ENCODE measurements around the gene SH3TC1. TPM values are rescaled to one million over a fixed set of nuclear protein-coding genes. Genes with fewer than 3 reads are reported as not detected.

Gene SH3TC1
- polyA plus RNA-seq, 2 of the 4 experiments (the other 2 are of a cell fraction), result 2.8 to 7.4 TPM

GRCh38 chr4:8164687-8165086 lies 34.4 kb upstream of the SH3TC1 start:
- CTCF ChIA-PET, result no interaction called here
- no peak for TF ChIP-seq BHLHE40 (IDR thresholded peaks at IDR 0.05; ENCODE audit: low read depth, low read length)
- TF ChIP-seq ZNF302 (CRISPR knock-in tag; IDR thresholded peaks at IDR 0.05), result no peak
- no peak for TF ChIP-seq JUNB (IDR thresholded peaks at IDR 0.05)
- no peak for TF ChIP-seq SREBF2 (IDR thresholded peaks at IDR 0.05)
- no peak for TF ChIP-seq SMC3 (IDR thresholded peaks at IDR 0.05)
- TF ChIP-seq JUN (IDR thresholded peaks at IDR 0.05), result no peak

GRCh38 chr4:8165374-8165896 lies 33.7 kb upstream of the SH3TC1 start:
- no peak overlapping the region for H3K4me3 ChIP-seq
- no peak for FAIRE-seq
- ChIA-PET CTCF (no interaction called here), POLR2A (no interaction called here)
- 16% methylated on average over 4 of the region's 6 CpGs for WGBS (ENCODE audit: missing lambda C conversion rate)
- peaks cover 8% of the 10 kb centered on the region for H3K9me3 ChIP-seq
- H3K4me2 ChIP-seq, result no peak overlapping the region
- no peaks in the 10 kb centered on the region for H3K4me1 ChIP-seq
- H3K27ac ChIP-seq, result no peak overlapping the region
- TF ChIP-seq FOSB (CRISPR knock-in tag; IDR thresholded peaks at IDR 0.05), result no peak
- TF ChIP-seq MAFK (IDR thresholded peaks at IDR 0.05; ENCODE audit: partially characterized antibody), result no peak
- no peak for ATAC-seq
- DNase-seq (ENCODE audit: low read depth in 1 of 2, low spot score in 1 of 2), result no peak

More at GRCh38 chr4:8164687-8165086, 34.4 kb upstream of the SH3TC1 start:
- H3K4me1 ChIP-seq, result no peaks in the 10 kb centered on the region
- H3K4me3 ChIP-seq, result no peak overlapping the region
- POLR2A ChIA-PET, result no interaction called here
- H3K9me3 ChIP-seq, result peaks cover 8% of the 10 kb centered on the region
- H3K27ac ChIP-seq, result no peak overlapping the region
- ATAC-seq, result no peak
- FAIRE-seq, result no peak
- 77% methylated on average over 10 of the region's 10 CpGs for WGBS (ENCODE audit: missing lambda C conversion rate)
- H3K4me2 ChIP-seq, result no peak overlapping the region
- no peak for DNase-seq (ENCODE audit: low read depth in 1 of 2, low spot score in 1 of 2)

- WGBS (ENCODE audit: missing lambda C conversion rate), result 9% methylated on average over 2 of the region's 2 CpGs
- Histone ChIP-seq H3K4me1 (no peaks in the 10 kb centered on the region), H3K4me2 (no peak overlapping the region), H3K27ac (no peak overlapping the region), H3K9me3 (peaks cover 8% of the 10 kb centered on the region), H3K4me3 (no peak overlapping the region)
- DNase-seq (ENCODE audit: low read depth in 1 of 2, low spot score in 1 of 2) (no peak), FAIRE-seq (no peak), ATAC-seq (no peak)
- ChIA-PET CTCF (interaction anchor here (0.8 kb wide), 1 partner anchor 9 kb away, joined by 4 read pairs; no protein-coding TSS in a partner anchor), POLR2A (interaction anchor here (0.5 kb wide), 1 partner anchor 63 kb away, joined by 3 read pairs; no protein-coding TSS in a partner anchor)
- TF ChIP-seq SREBF2 (IDR thresholded peaks at IDR 0.05), result no peak
- TF ChIP-seq HDAC2 (IDR thresholded peaks at IDR 0.05), result no peak
- TF ChIP-seq PBX3 (IDR thresholded peaks at IDR 0.05), result no peak
- no peak for TF ChIP-seq ZNF302 (CRISPR knock-in tag; IDR thresholded peaks at IDR 0.05)
- no peak for TF ChIP-seq CBX8 (IDR thresholded peaks at IDR 0.05)
- TF ChIP-seq HOXB13 (CRISPR knock-in tag; IDR thresholded peaks at IDR 0.05; ENCODE audit: low read depth), result no peak
- TF ChIP-seq KDM5A (IDR thresholded peaks at IDR 0.05), result no peak
- no peak for TF ChIP-seq CTCF (IDR thresholded peaks at IDR 0.05)
- TF ChIP-seq HES2 (IDR thresholded peaks at IDR 0.05), result no peak
Observed at GRCh38 chr4:8167291-8167690, 31.8 kb upstream of the SH3TC1 start.

- 7% methylated on average over 2 of the region's 2 CpGs for WGBS (ENCODE audit: missing lambda C conversion rate)
- ChIA-PET CTCF (interaction anchor here (0.8 to 1.6 kb wide), 3 partner anchors 9 to 31 kb away, joined by 4 read pairs; partner anchors contain the start of gene SH3TC1), POLR2A (no interaction called here)
- Histone ChIP-seq H3K9me3 (peaks cover 8% of the 10 kb centered on the region), H3K4me1 (no peaks in the 10 kb centered on the region), H3K4me3 (no peak overlapping the region), H3K27ac (no peak overlapping the region), H3K4me2 (no peak overlapping the region)
- TF ChIP-seq NPAS2 (CRISPR knock-in tag; IDR thresholded peaks at IDR 0.05; ENCODE audit: borderline replicate concordance), result no peak
- no peak for TF ChIP-seq HES2 (IDR thresholded peaks at IDR 0.05)
- no peak for TF ChIP-seq CTCF (IDR thresholded peaks at IDR 0.05)
- no peak for FAIRE-seq
- DNase-seq (ENCODE audit: low read depth in 1 of 2, low spot score in 1 of 2), result no peak
- ATAC-seq, result no peak
Observed at GRCh38 chr4:8167815-8168214, 31.3 kb upstream of the SH3TC1 start.
